GM18502 (cell line): ENCODE measurements around the gene PDZD7.
A peak's percentile ranks its signal among the peaks of the same experiment; 100 is the strongest.

Experiments
- ATAC-seq: cut with Tn5 transposase; IDR thresholded peaks from one replicate; pipeline ENCODE4 v1.9.1; 2021; ENCODE audit warnings: mild to moderate bottlenecking; ENCODE audit not compliant: unreplicated experiment, poor library complexity

PDZD7 gene

DNA sequence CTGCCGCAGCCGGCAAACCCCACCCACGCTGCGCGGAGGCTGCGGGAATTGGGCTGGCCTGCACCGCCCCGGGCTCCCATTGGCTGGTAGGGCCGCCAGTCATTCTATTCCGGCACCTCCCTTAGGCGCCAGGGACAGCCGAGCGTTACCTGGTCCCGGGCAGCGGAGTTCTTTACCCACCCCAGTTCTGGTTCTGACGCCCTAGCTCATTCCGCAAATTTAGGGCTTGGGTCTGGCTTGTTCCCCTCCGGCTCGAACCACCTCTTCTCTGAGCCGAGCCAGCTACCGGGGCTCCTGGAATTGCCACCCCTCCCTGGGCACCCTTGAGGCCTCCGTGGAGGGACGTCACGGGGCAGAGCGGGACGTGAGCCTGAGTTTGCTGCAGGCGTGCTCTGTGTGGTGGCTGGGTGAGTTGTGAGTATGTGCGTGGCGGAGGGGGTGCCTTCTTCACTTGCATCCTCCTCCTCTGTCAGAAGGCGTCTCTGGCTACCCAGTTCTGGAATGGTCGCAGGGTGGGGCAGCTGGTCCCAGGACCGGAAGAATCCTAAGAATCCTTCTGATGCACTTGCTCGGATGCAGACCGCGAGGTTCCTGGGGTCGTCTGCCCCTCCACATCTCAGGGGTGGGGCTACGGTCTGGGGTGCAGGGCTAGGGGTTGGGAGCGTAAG lies at the start of gene PDZD7, which contains the start of gene SFXN3:
TSS of gene PDZD7 (minus strand) at position 2 of the 668 bp plus-strand sequence. CDS start 910 bp downstream, outside the sequence.
TSS of gene SFXN3 (plus strand) at position 107 of the 668 bp plus-strand sequence. CDS start 3,461 bp downstream, outside the sequence.
- peak; percentile 89 for ATAC-seq

DNA sequence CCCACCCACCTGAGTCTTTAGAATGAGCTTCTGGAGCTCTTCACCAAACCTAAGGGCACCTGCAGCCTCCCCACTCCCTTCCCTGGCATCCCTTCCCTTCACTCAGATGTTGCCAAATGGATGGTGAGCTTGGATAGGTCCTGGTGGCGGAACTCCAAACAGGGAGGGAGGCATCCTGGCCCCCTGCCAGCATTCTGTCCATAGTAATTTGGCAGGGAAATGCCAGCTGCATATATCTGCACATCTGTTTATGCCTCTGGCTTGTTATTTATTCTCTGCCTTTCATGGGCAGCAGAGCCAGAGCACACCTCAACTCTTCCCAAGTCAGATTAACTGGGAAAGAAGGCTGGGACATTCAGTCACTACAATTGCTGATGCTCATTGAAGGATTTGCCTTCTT lies 48.9 kb upstream of the PDZD7 start:
- ATAC-seq, result no peak

DNA sequence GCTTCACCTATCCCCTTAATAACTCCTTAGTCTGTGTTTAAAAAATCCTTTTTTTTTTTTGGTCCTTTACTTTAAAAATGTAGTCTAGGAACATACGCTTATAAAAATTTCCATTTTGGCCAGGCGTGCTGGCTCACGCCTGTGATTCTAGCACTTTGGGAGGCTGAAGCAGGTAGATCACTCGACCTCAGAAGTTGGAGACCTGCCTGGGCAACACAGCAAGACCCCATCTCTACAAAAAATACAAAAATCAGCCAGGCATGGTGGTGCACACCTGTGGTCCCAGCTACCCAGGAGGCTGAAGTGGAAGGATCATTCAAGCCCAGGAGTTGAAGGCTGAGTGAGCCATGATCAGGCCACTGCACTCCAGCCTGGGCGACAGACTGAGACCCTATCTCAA lies 45.7 kb upstream of the PDZD7 start:
- no peak for ATAC-seq

DNA sequence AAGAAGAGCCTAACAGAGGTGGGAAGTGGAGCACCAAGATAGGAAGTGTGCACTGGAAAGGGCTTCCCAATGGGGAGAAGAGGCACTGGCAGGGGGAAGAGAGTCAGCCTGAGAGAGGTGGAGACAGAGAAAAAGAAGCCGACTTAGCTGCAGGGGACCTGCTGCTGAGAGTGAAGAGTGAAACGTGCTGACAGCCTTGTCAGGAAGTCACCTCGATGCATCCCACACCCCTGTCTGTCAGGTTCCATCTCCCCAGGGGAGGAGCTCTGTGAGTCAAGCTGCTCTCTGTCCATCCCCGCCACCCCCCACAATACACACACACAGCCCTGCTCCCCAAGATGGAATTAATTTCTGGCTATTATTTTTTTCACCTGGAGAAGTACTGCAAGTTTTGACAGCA lies 44.8 kb upstream of the PDZD7 start:
- no peak for ATAC-seq

DNA sequence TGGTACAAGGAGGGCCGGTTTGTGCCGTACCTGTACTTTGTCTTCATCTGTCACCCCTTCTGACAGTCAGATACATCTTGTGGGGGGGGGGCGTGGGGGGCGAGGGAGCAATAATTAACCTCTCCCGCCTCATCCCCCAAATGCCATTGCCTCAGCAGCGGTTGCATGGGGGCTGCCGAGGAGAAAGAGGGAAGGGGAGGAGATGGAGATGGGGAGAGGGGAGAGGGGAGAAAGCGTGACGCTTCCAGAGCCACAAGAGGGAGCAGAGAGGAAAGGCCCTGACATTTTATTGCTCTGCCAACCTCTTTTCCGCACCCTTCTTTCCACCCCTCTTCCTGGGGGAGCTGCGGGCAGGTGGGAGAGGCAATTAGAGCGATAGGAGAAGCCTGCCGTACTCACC lies 42.7 kb upstream of the PDZD7 start:
- ATAC-seq, result no peak

DNA sequence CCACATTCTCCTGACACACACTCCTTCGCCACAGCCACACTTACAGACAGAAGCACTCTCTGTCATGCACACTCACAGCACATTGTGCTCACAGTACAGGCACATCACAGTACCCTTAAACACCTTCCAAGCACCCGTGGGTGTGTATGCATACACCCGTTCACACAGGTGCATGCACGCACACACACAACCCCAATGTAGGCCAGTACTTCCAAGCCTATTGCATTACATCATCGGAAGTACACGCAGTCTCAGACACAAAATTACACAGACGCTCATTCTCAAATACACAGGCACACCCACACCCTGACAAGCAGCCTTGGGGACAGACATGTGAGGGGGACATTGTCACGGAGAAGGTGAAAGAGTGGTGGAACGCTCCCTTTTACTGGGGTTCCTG lies 42.0 kb upstream of the PDZD7 start:
- no peak for ATAC-seq

DNA sequence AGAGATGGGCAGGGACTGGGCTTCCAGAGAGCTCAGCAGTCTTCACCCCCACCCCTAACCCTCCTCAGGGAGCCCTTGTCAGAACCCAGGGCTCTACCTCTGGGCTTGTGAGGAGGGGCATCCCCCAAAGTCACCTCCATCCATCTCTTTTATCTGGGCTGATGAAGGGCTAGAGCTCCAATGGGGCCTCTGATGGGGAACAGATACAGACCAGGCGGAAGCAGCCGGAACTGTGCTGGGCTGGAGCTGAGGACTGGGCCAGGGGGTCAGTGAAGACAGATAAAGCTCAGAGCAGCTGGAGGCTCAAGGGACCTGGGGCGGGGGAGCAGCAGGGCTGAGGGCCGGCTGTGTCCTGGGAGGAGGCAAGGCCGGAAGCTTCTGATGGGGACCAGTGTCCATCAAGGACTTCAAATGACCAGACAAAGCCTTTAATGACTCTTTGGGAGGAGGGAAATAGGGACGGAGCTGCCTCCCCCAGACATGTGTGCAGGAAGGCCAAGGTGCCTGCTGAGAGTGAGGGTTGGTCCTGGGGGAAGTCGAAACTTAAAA lies 41.0 kb upstream of the PDZD7 start:
- ATAC-seq, result no peak

DNA sequence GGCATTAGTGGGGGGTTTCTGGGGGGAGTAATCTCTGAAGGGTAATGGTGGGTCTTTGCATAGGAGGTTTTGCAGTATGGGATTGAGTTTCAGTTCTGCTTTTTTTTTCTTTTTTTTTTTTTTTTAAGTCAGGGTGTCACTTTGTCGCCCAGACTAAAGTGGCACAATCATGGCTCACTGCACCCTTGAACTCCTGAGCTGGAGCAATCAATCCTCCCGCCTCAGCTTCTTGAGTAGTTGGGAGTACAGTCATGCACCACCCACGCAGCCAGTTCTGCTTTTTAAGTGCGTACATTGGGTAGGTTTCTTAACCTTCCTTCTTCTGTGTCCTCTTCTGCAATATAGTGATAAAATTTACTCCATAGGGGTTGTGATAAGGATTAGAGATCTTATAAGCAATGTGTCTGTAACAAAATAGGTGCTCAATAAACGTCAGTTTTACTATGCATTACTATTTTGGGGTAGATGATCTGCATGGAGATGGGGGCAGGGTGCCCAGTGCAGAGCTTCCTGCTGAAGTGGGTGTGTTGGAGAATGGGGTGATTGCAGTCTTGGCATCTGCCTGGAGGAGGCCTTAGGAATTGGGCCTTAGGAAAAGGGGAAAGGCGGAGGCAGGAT lies 40.4 kb upstream of the PDZD7 start:
- no peak for ATAC-seq

DNA sequence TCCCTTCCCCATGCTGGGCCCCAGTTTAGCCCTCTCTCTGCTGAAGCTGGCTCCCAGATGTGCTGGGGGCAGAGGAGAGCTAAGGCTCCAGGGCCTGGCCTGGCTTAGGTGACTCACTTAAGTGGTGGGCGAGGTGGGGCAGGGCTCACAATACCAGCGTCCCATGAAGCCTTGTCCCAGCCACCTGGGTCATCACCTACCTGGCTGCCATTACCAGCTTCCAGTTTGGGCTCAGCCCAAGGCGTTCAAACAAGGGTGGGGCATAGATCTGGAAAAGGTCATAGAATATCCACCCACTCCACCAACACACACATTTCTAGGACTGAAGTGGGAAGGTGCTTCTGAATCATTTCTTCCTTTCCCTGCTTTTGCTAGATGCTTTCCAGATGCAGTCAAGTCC lies 39.2 kb upstream of the PDZD7 start:
- ATAC-seq, result no peak

DNA sequence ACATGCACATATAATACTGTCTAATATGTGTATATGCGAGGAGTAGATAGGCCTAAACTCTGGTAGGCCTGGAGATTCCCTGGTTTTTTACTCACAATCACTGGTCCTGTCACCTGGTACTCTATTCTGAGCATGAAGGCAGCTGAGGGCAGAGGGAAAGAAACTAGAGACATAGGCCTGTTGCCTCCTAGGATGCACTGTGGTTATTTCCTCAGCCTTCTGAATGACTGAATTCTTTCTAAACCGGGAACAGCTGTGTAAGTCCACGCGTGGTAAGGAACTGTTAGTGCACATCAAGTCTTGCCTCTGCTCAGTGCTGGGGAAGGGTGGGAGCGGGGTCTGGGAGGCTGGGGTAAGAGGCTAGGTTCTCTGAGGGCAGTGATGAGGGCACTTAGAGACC lies 38.5 kb upstream of the PDZD7 start:
- no peak for ATAC-seq

DNA sequence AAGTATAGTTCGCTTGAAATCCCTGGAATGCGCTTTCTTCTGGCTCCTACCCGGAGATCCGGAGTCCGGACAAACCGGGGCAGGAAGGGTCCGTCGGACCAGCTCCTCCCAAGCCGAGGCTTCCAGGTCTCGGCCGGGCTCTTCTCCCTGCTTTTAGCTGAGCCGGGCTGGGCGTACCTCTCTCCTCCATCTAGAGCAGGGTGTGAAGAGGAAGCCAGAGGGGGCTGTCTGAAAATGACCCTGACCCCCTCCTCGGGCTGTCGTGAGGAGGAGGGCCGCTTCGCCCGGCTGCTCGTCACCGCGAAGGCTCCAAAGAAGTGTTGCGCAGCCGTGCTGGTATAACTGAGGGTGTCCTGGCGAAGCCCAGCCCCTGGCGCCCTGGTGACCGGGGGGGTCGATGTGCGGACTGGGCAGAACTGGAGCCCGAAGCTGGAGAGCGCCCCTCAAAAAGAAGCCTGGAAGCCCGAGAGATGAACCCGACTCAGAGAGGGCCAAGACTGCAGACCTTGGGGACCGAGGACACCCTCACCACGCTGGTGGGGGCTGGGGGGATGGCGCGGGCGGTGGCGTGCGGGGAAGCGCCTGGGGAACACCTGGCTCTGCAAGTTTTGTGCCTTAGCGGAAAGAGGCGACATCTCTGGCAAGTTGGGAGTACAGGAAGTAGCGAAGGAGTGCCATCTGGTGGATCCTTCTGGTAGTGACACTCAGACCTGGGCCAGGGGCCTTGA lies 36.6 kb upstream of the PDZD7 start:
- ATAC-seq, result peak; percentile 65

DNA sequence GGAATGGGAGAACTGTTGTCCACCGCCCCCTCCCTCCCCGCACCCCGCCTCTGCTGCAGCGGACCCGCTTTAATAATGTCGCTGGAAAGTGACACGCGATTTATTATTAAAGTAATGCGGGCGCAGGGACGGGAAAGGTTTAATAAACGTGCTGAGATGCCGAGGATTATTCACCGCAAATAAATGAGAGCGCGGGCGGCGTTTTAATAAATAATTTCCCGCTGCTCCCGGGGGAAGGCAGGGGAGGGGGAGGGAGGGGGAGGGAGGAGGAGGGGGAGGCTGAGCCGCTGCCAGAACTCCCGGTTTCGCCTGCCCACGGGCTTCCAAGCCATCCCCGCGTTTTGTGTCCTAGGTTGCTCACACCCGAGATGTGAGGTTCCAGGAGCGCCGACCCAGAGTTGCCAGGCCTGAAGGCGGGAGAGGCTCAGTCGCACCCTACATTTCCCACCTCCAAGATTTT lies 36.0 kb upstream of the PDZD7 start:
- no peak for ATAC-seq

DNA sequence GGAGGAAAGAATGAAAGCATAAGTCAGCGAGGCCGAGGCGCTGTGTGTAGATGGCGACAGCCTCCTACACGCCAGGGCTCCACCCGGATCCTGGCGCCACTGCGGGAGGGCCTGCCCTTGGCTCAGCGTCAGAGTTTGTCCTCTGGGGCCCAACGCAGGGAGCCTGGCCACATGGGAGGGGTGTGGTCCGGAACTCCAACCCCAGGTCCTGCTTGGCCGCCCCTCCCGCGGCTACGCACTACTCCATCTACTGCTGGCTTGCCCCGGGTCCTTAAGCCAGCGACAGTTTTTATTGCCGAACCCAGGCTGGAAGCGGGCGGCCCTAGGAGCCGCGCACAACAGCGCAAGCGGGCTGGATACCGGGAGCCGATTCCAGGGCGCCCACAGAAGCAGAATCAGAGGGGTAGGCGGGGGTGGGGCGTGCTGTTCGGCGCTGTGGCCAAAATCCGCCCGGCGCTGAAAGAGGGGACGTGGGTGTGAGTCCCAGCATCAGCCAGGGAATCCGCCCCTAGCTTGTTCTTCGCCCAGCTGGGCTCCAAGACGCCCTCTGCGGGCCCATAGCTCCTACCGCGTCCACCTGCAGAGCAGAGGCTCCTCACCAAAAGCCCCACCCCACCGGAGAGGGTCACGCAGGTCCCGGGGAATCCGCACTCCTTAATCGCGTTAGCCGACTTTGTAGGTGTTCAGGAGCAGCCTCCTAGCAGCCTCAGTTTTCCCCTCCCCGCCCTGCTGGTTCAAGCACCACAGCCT lies 35.4 kb upstream of the PDZD7 start:
- ATAC-seq, result peak; percentile 42

DNA sequence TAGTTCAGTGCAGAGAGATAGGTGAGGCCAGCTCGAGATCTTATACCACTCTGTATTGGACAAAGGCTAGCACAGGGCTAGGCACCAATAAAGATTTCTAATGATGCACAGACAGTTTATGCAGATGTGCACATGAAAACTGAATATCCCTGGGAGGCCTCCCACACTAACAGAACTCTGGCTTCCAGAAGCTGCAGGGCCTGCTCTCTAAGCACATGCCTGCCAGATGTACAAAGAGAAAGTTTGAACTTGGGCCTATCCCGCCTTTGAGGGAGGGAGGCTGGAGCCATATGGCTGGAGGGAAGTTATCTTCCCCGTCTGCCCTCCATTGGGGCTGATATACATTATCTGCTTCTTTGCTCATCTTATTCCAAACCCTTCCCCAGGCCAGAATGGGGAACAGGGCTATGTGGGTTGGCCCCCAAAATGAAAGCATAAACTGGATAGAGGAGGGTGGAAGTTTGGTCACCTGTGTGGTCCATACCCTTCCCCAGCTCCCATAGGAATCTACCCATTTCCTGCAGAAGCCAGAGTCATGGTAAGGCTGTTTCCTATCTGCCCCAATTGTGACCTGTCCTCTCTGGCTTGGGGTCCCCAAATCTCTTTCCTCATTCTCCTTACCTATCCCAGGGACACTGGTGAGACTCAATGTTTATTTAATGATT lies 34.7 kb upstream of the PDZD7 start:
- no peak for ATAC-seq

DNA sequence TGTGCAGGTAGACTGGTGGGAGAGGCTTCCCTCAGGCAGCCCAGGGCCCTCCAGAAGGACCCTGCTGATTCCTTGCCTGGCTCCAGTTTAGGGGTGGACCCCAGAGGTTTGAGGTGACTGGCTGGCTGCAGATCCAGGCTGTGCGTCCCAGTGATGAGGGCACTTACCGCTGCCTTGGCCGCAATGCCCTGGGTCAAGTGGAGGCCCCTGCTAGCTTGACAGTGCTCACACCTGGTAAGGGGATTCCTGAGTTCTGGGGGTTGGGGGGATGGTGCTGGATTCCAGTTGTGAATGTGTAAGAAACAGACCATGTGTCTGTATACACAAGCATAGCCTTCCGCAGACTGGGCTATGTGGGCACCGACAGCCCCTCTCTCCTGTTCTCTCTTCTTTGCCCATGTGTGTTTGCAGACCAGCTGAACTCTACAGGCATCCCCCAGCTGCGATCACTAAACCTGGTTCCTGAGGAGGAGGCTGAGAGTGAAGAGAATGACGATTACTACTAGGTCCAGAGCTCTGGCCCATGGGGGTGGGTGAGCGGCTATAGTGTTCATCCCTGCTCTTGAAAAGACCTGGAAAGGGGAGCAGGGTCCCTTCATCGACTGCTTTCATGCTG lies 33.6 kb upstream of the PDZD7 start:
- ATAC-seq, result no peak

DNA sequence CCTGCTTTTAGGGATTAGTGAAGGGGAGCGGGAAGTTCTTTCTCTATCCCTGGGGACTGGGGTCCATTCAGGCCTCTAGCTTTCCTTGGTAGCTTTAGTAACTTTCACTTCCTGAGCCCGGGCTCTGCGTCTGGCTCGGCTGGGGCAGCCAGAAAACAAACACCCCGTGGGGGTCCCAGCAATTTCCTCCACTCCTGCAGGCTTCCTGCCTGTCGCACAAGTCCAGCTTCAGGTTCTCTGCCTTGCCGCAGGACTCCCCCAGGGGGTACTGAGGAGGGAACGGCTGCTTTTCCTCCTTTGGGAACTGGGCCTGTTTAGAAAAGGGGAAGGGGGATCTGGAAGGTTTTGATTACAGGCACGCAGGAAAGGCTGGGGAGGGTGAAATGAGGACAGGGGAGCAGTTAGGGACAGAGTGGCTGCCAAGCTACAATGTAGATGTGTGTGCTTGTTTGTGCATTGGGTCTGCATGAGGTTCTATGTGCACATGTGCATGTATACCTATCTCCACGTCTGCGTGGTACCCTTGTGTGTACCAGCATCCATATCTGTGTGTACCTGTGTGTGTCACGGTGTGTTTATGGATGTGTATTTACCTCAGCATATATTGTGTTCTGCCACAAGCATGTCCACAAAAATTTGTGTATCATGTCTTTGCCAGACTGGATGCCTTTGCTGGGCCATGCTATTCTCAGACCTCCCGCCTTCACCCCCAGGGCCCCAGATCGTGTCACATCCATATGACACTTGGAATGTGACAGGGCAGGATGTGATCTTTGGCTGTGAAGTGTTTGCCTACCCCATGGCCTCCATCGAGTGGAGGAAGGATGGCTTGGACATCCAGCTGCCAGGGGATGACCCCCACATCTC lies 32.9 kb upstream of the PDZD7 start:
- ATAC-seq, result no peak

DNA sequence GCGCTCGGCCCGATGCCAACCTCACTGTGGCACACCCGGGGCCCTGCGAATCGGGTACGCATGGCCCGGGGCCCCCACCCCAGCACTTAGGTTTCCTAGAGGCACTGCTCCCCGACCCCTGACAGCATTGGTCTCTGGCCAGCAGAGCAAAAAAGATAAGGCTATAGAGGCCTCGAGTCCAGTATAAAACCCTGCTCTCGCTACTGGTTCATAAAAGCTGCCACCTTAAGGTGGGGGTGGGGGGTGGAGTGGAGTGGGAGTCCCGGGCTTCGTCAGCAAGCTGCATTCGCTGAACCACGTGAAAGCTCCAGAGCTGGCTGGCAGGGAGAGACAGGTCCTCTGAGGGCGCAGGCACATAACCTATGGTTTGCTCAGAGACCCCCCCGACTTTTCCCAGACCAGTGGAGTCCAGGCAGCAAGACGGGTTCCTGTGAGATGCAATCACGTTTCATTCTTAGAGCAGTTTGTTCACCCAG lies 32.2 kb upstream of the PDZD7 start:
- ATAC-seq, result no peak
